RWPE2 (cell line): Measurements from ENCODE around the gene APBB3.

ENCODE experiments used
- ATAC-seq: fragments of 200-7000 bp; cut with Tn5 transposase; 3 replicates; pipeline ENCODE4 v1.9.1; 2021; ENCODE audit warnings: low read depth
- DNase-seq: peaks from one replicate; pipeline ENCODE4 v3.0.0-alpha.2; 2020; ENCODE audit warnings: low spot score
- H3K27ac ChIP-seq: fragments of 450-650 bp; 2 replicates; pipeline ENCODE4 v1.5.1; 2017; ENCODE audit warnings: mild to moderate bottlenecking; ENCODE audit not compliant: poor library complexity, severe bottlenecking
- H3K27me3 ChIP-seq: fragments of 250-450 bp; sonication (Bioruptor Pico); 2 replicates; pipeline ENCODE4 v1.5.1; 2021; ENCODE audit warnings: mild to moderate bottlenecking, moderate library complexity; ENCODE audit not compliant: insufficient read depth, poor library complexity, severe bottlenecking
- H3K36me3 ChIP-seq: fragments of 250-450 bp; sonication (Bioruptor Pico); 2 replicates; pipeline ENCODE4 v1.5.1; 2020; ENCODE audit warnings: low read depth, mild to moderate bottlenecking, moderate library complexity
- H3K4me1 ChIP-seq: fragments of 250-450 bp; sonication (Bioruptor Pico); 2 replicates; pipeline ENCODE4 v1.5.1; 2021; ENCODE audit warnings: mild to moderate bottlenecking, moderate library complexity; ENCODE audit not compliant: insufficient read depth, poor library complexity, severe bottlenecking
- H3K4me3 ChIP-seq: fragments of 250-450 bp; sonication (Bioruptor Pico); 2 replicates; pipeline ENCODE4 v1.5.1; 2021; ENCODE audit warnings: mild to moderate bottlenecking, moderate library complexity; ENCODE audit not compliant: severe bottlenecking
- H3K9me3 ChIP-seq: fragments of 250-450 bp; sonication (Bioruptor Pico); 2 replicates; pipeline ENCODE4 v1.5.1; 2021; ENCODE audit warnings: mild to moderate bottlenecking, moderate library complexity; ENCODE audit not compliant: severe bottlenecking
- CTCF ChIP-seq: fragments of 450-650 bp; IDR thresholded peaks from one replicate; pipeline ENCODE4 v1.5.1; 2017; ENCODE audit warnings: mild to moderate bottlenecking, moderate library complexity; ENCODE audit not compliant: poor library complexity, severe bottlenecking

The APBB3 gene

DNA sequence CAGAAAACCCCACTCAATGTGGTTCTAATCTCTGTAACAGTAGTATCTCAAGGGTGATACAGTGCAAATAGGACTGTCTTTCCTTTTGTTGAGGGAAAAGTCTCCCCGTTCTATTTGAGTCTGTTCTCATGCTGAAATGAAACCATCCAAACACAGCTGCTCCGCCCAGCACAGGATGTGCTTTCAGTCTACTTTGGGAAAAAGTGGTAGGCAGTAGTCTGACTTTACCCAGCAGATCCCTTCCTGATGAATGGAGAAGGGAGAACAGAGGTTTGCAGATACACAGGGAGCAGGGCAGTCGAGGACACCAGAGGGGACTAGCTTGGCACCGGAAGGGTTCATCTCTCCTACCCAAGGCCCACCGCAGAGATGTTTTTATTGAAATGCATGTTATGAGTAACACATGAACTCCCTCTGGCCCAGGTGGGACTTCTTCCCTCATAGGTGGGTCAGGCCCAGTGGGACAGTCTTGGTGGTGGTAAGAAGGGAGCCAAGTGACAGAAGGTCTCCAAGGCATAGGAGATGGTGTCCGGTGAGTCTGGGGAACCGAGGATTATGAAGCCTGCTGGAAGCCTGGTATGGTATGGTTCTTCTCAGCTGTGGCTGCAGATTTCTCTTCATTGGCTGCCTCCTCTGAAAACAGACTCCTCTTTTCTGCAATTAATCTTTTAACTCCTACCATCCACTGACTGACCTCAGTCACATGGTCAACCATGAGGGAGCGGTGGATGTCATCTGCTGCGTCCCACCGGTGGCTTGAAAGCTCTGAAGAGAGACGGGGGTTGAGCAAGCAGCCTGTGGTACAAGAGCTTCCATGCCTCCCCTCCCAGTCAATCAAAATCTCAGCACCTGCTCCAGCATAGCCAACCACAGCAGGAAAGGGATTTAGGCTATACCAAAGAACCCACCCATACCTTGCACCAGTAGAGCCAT, 14.0 kb downstream of the APBB3 start:
- DNase-seq (no peak), ATAC-seq (no peak)
- Histone ChIP-seq H3K4me3 (no peak overlapping the region), H3K4me1 (peaks cover 9% of the 10 kb centered on the region), H3K9me3 (no peaks in the 10 kb centered on the region), H3K36me3 (peaks cover 62% of the 10 kb centered on the region), H3K27me3 (no peaks in the 10 kb centered on the region), H3K27ac (no peak overlapping the region)
- TF ChIP-seq CTCF: no peak

- TF ChIP-seq CTCF: no peak
- H3K27me3 ChIP-seq: no peaks in the 10 kb centered on the region
- no peak for ATAC-seq
- no peaks in the 10 kb centered on the region for H3K9me3 ChIP-seq
- no peak overlapping the region for H3K4me3 ChIP-seq
- peaks cover 60% of the 10 kb centered on the region for H3K36me3 ChIP-seq
- no peak overlapping the region for H3K27ac ChIP-seq
- DNase-seq: no peak
- peaks cover 9% of the 10 kb centered on the region for H3K4me1 ChIP-seq
These were observed 14.9 kb downstream of the APBB3 start for GRCh38 chr5:140549237-140550144.

GRCh38 chr5:140548791-140549190, 15.6 kb downstream of the APBB3 start:
- Histone ChIP-seq H3K27ac (no peak overlapping the region), H3K4me3 (no peak overlapping the region), H3K9me3 (no peaks in the 10 kb centered on the region), H3K27me3 (no peaks in the 10 kb centered on the region), H3K36me3 (peaks cover 58% of the 10 kb centered on the region), H3K4me1 (peaks cover 9% of the 10 kb centered on the region)
- no peak for TF ChIP-seq CTCF
- DNase-seq (no peak), ATAC-seq (no peak)

DNA sequence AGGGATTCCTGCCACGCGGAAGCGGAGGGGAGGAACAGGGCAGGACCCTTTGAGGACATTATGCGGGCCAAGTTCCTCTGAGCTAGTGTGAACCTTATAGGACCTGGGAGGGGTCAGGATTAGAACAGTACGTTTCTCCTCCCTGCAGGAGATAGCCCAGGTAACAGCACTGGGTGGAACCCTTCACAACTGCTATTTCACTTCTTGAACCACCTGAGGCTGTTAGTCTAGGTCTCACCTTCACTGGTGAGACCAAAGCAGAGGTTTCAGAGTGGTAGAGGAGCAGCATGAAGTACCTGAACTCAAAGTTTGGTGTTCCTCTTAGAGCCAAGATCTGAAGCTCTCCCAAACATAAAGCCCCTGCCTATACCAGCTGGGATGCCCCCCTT, 16.1 kb downstream of the APBB3 start:
- peaks cover 9% of the 10 kb centered on the region for H3K4me1 ChIP-seq
- H3K36me3 ChIP-seq: peaks cover 58% of the 10 kb centered on the region
- no peak for DNase-seq
- H3K4me3 ChIP-seq: no peak overlapping the region
- H3K9me3 ChIP-seq: no peaks in the 10 kb centered on the region
- no peak for TF ChIP-seq CTCF
- H3K27me3 ChIP-seq: no peaks in the 10 kb centered on the region
- H3K27ac ChIP-seq: no peak overlapping the region
- no peak for ATAC-seq
